ENCODE data around the gene GPR4. TPM values are rescaled to one million over a fixed set of nuclear protein-coding genes. Genes with fewer than 3 reads are reported as not detected.

The GPR4 gene
- total RNA-seq, 4 donors from 2014 or later = 0.27 to 1.4 (median 0.43) TPM

DNA sequence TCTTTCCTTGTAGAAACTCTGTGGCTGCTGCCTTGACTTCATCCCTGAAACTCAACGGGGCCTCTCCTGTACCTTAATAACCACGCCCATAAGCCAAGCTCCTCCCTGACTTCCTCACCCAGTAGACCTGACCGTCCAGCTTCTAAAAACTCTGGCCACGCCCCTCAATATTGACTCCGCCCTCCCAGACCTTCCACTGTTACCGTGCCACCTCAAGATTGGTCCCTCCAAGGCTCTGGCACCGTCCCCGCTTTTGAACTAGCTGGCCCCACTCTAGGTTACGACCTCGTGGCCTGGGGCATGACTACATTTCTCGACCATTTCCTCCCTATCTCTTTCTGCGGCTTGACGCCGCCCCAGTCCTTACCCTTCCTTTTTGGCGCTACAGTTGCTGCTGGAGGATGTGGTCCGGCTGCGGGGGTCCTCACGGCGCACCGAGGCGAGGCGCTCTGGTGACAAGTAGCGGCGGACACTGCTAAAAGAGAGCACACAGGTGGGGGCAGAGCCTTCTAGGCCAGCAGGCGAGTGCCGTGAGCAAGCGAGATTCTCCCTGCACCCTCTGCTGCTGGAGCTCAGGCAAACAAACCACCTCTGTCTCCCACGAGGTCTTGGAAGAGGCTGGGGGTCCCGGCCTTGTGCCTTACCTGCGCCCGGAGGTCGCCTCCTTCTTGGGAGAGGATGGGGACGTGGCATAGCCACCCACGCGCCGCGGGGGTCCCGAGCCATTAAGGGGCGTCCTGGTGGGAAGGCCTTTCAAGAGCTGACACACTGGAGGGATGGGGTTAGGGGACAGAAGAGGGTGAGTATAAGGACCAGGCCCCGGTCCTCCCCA lies 39.5 kb upstream of the GPR4 start:
- Histone ChIP-seq H3K36me3 (no peaks in the 10 kb centered on the region), H3K9me3 (no peaks in the 10 kb centered on the region), H3K4me1 (peaks cover 3 to 59% (median 55%) of the 10 kb centered on the region in 4 donors), H3K27me3 (peaks cover 32% of the 10 kb centered on the region), H3K27ac (peak overlapping the region; percentile 83 to 90 (median 86)), H3K4me3 (peak overlapping the region in 3 of 4 donors; percentile 23 to 38 (median 25))
- 1 to 13% methylated on average over 4 to 32 of the region's 40 CpGs for WGBS, 2 donors (ENCODE audit: low coverage in 1 of 2)
- TF ChIP-seq, protein P1, sequence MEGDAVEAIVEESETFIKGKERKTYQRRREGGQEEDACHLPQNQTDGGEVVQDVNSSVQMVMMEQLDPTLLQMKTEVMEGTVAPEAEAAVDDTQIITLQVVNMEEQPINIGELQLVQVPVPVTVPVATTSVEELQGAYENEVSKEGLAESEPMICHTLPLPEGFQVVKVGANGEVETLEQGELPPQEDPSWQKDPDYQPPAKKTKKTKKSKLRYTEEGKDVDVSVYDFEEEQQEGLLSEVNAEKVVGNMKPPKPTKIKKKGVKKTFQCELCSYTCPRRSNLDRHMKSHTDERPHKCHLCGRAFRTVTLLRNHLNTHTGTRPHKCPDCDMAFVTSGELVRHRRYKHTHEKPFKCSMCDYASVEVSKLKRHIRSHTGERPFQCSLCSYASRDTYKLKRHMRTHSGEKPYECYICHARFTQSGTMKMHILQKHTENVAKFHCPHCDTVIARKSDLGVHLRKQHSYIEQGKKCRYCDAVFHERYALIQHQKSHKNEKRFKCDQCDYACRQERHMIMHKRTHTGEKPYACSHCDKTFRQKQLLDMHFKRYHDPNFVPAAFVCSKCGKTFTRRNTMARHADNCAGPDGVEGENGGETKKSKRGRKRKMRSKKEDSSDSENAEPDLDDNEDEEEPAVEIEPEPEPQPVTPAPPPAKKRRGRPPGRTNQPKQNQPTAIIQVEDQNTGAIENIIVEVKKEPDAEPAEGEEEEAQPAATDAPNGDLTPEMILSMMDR (IDR thresholded peaks at IDR 0.05) = no peak
- TF ChIP-seq POLR2AphosphoS5 (IDR thresholded peaks at IDR 0.05) = peak in 1 of 3 donors; percentile 18
- TF ChIP-seq POLR2A (IDR thresholded peaks at IDR 0.05) = no peak
- intact Hi-C loops (cut with DNase I; ENCODE audit: low total_unique reads) (loop anchor here (2.0 kb wide), 1 partner anchor 35 kb away; no protein-coding TSS in a partner anchor), in situ Hi-C loops (cut with MboI; ENCODE audit: low pct_ligation_motif_present in 1 of 4, low pct_unique_long_range_greater_than_20kb in 1 of 4, low sequenced_read_pairs in 3 of 4) (no loop called here)
- DNase-seq = peak; percentile 94

DNA sequence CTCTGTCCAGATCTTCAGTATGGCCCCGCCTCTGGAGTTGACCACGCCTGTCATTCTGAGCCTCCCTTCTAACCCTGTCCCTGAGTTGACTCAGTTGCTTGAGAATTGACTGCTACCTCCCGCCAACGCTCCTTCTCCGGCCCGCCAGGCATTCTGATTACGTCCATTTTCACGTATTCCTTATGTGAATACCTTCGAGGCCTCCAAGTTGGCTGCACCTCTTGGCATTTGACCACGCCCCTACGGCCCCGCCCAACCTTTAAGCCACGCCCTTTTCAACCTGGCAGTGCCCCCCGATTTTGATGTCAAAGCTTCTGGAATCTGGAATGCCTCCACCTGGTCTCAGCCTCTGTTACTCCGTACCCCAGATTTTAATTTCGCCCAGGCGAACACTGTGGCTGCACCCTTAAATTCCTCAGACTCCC lies 38.8 kb upstream of the GPR4 start:
- H3K9me3 ChIP-seq = no peaks in the 10 kb centered on the region
- no peaks in the 10 kb centered on the region for H3K36me3 ChIP-seq
- in situ Hi-C loops (cut with MboI; ENCODE audit: low pct_ligation_motif_present in 1 of 4, low pct_unique_long_range_greater_than_20kb in 1 of 4, low sequenced_read_pairs in 3 of 4) (no loop called here), intact Hi-C loops (cut with DNase I; ENCODE audit: low total_unique reads) (no loop called here)
- peak overlapping the region; percentile 83 to 90 (median 86) for H3K27ac ChIP-seq
- peaks cover 25% of the 10 kb centered on the region for H3K27me3 ChIP-seq
- H3K4me1 ChIP-seq = peaks cover 3 to 55% (median 50%) of the 10 kb centered on the region in 4 donors
- peak; percentile 34 for DNase-seq
- no peak for TF ChIP-seq POLR2AphosphoS5 (IDR thresholded peaks at IDR 0.05)
- TF ChIP-seq, protein P1 (IDR thresholded peaks at IDR 0.05) = no peak
- no peak for TF ChIP-seq EP300 (IDR thresholded peaks at IDR 0.05; ENCODE audit: low read depth)
- H3K4me3 ChIP-seq = no peak overlapping the region
- WGBS, 2 donors (ENCODE audit: low coverage in 1 of 2) = 58% methylated on average over 14 to 17 of the region's 17 CpGs

DNA sequence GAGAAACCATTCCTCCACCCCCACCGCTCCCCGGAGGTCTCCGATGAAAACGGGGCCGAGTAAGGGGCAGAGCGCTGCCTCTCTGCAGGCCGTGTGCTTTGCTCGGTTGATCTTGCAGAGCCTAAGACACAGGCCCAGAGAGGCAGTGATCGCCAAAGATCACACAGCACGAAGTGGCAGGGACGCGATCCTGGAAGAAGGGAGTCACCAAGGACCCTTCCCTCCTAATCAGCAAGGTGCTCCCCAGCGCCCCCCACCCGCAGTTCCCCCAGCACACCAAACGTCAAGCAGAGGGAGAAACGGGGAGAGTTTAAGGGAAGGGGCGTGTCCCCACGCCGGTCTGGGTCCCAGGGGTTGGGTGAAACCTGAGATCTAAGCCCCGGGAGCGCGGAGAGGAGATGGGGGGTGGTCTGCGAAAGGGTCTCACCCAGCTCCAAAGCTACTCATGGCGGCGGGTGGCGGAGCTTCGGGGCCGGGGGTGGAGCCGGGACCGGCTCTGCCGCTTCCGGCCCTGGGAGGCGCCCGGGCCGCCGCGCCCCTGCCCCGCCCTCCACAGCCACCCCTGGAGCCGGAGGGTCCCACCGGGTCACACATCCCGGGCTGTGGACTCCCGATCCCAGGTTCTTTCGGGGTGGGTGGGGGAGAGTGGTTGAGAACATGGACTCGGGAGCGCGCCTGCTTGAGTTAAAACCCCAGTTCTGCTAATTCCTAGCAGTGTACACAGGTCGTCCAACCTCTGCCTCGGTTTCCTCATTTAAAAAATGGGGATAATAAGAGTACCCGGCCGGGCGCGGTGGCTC lies 37.1 kb upstream of the GPR4 start, which contains the start of gene EML2:
Gene EML2, minus strand, starts transcription at position 468 of the 800 bp plus-strand sequence. Its CDS starts 21 bp downstream, at position 447.
- TF ChIP-seq POLR2A (IDR thresholded peaks at IDR 0.05) (peak; percentile 41), EP300 (IDR thresholded peaks at IDR 0.05; ENCODE audit: low read depth) (no peak), POLR2AphosphoS5 (IDR thresholded peaks at IDR 0.05) (peak in 1 of 3 donors; percentile 25)
- TF ChIP-seq, protein P1 (IDR thresholded peaks at IDR 0.05) = peak in 2 of 5 experiments; percentile 9
- H3K4me3 ChIP-seq = peak within 1 kb of the TSS; percentile 52 to 75 (median 64)
- no peaks in the 10 kb centered on the region for H3K9me3 ChIP-seq
- no peaks in the 10 kb centered on the region for H3K36me3 ChIP-seq
- intact Hi-C loops (cut with DNase I; ENCODE audit: low total_unique reads) = no loop called here
- H3K4me1 ChIP-seq = peaks cover 3 to 49% (median 43%) of the 10 kb centered on the region in 4 donors
- 1 to 7% methylated on average over 5 to 52 of the region's 52 CpGs for WGBS, 2 donors (ENCODE audit: low coverage in 1 of 2)
- peaks cover 9% of the 10 kb centered on the region for H3K27me3 ChIP-seq
- DNase-seq = peak; percentile 80
- H3K27ac ChIP-seq = peak within 1 kb of the TSS; percentile 42 to 87 (median 82)
- in situ Hi-C loops (cut with MboI; ENCODE audit: low pct_ligation_motif_present in 1 of 4, low pct_unique_long_range_greater_than_20kb in 1 of 4, low sequenced_read_pairs in 3 of 4) = no loop called here
